ENCODE measurements around the gene PABPN1L. TPM values are rescaled to one million over a fixed set of nuclear protein-coding genes. Genes with fewer than 3 reads are reported as not detected.

PABPN1L gene
- polyA plus RNA-seq, 2 donors: 0.04 to 0.14 TPM

GRCh38 chr16:88819126-88819525, 47.3 kb downstream of the PABPN1L start:
- Histone ChIP-seq H3K4me1 (ENCODE audit: control insufficient read depth in 2 of 2, insufficient read depth in 2 of 2, low read length in 1 of 2) (peaks cover 0 to 8% of the 10 kb centered on the region in 2 donors), H3K36me3 (ENCODE audit: control insufficient read depth in 2 of 2, insufficient read depth in 2 of 2, low read length in 1 of 2) (peaks cover 0 to 18% of the 10 kb centered on the region in 2 donors), H3K4me3 (ENCODE audit: low read depth in 1 of 2, low read length in 2 of 2) (no peak overlapping the region), H3K27ac (ENCODE audit: low read depth in 2 of 2, low read length in 1 of 2) (no peak overlapping the region), H3K27me3 (ENCODE audit: control insufficient read depth in 1 of 2, insufficient read depth in 2 of 2, low read length in 2 of 2) (no peaks in the 10 kb centered on the region), H3K9me3 (ENCODE audit: control insufficient read depth in 2 of 2, insufficient read depth in 1 of 2, low read depth in 1 of 2, low read length in 1 of 2) (no peaks in the 10 kb centered on the region)
- 90% methylated on average over 15 to 16 of the region's 16 CpGs for WGBS, 2 donors

GRCh38 chr16:88818575-88818874, 47.9 kb downstream of the PABPN1L start:
- 78 to 85% methylated on average over 18 of the region's 18 CpGs for WGBS, 2 donors
- Histone ChIP-seq H3K36me3 (ENCODE audit: control insufficient read depth in 2 of 2, insufficient read depth in 2 of 2, low read length in 1 of 2) (peaks cover 0 to 18% of the 10 kb centered on the region in 2 donors), H3K9me3 (ENCODE audit: control insufficient read depth in 2 of 2, insufficient read depth in 1 of 2, low read depth in 1 of 2, low read length in 1 of 2) (no peaks in the 10 kb centered on the region), H3K4me3 (ENCODE audit: low read depth in 1 of 2, low read length in 2 of 2) (no peak overlapping the region), H3K4me1 (ENCODE audit: control insufficient read depth in 2 of 2, insufficient read depth in 2 of 2, low read length in 1 of 2) (peaks cover 0 to 8% of the 10 kb centered on the region in 2 donors), H3K27me3 (ENCODE audit: control insufficient read depth in 1 of 2, insufficient read depth in 2 of 2, low read length in 2 of 2) (no peaks in the 10 kb centered on the region), H3K27ac (ENCODE audit: low read depth in 2 of 2, low read length in 1 of 2) (no peak overlapping the region)

DNA sequence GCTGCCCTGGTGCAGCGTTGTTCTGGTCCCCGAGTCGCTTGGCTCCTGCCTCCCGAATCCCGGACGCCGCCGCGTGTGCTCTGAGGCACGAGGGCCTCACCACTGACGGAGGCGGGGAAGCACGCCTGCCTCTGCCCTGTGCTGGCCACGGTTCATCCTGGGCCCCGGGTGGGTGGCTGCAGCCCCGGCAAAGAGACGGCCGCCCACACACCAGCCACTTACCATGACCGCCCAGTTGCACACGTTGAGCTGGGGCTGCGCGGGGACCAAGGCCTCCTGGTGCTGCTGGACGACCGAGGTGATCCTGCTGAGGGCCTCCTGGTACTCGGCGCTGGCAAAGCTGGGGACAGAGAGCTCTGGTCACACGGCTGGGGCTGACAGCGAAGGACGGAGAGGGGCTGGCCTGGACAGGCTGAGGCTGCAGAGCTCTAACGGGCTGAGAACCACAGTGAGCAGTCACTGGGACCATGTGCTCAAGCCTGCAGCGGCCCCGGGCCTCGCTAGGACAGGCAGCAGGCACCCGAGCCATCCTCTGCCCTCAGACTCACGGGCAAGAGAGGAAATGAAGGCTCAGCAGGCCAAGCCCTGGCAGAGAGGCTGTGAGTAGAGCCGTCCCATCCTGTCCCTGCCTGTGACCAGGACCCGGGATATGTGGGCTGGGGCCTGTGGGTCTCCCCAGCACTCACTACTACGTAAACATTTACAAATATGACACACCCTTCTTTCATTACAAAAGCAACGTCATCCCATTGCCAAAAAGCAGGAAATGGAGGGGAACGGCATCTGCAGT, 48.5 kb downstream of the PABPN1L start:
- Histone ChIP-seq H3K27ac (ENCODE audit: low read depth in 2 of 2, low read length in 1 of 2) (no peak overlapping the region), H3K36me3 (ENCODE audit: control insufficient read depth in 2 of 2, insufficient read depth in 2 of 2, low read length in 1 of 2) (peaks cover 0 to 17% of the 10 kb centered on the region in 2 donors), H3K4me3 (ENCODE audit: low read depth in 1 of 2, low read length in 2 of 2) (no peak overlapping the region), H3K9me3 (ENCODE audit: control insufficient read depth in 2 of 2, insufficient read depth in 1 of 2, low read depth in 1 of 2, low read length in 1 of 2) (no peaks in the 10 kb centered on the region), H3K27me3 (ENCODE audit: control insufficient read depth in 1 of 2, insufficient read depth in 2 of 2, low read length in 2 of 2) (no peaks in the 10 kb centered on the region), H3K4me1 (ENCODE audit: control insufficient read depth in 2 of 2, insufficient read depth in 2 of 2, low read length in 1 of 2) (peaks cover 1 to 8% of the 10 kb centered on the region in 2 donors)
- WGBS, 2 donors: 79 to 86% methylated on average over 39 to 40 of the region's 40 CpGs

DNA sequence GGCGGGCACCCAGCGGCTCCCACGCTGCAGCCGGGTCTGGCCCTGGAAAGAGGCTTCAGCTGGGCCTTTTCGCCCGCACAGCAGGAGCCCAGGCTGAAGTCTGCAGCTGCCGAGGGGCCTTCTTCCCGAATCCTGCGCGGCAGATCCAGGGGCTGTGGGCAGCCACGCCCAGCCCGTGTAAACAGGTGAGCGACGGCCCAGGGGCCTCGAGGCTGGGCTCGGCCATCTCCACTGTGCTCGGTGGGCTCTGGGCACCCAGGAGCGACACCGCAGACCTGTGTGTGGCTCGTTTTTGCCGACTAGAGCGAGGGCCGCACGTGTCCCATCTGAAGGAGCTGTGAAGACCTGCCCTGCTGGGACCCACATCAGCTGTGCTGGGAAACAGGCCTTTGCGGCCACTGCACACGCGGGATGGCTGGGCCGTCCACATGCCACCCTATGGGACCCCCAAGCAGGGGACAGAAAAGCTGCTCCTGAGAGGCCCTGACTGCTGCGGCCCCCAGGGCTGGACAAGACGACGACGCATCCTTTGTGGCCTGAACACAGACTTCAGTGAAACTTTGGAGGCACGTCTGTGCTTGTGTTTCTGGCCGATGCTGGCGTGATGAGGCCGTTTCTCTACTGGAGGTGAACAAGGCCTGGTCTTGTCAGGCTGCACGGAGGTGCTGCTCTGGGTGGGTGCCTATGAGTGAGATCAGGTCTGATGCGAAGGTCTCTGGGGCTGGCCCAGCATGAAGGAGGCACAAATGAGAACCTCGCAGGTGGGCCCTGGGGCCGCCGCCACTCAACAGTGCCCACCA, 49.5 kb downstream of the PABPN1L start:
- H3K4me1 ChIP-seq (ENCODE audit: control insufficient read depth in 2 of 2, insufficient read depth in 2 of 2, low read length in 1 of 2): peaks cover 3 to 8% of the 10 kb centered on the region in 2 donors
- H3K4me3 ChIP-seq (ENCODE audit: low read depth in 1 of 2, low read length in 2 of 2): no peak overlapping the region
- WGBS, 2 donors: 56 to 68% methylated on average over 41 of the region's 41 CpGs
- no peak overlapping the region for H3K27ac ChIP-seq (ENCODE audit: low read depth in 2 of 2, low read length in 1 of 2)
- no peaks in the 10 kb centered on the region for H3K9me3 ChIP-seq (ENCODE audit: control insufficient read depth in 2 of 2, insufficient read depth in 1 of 2, low read depth in 1 of 2, low read length in 1 of 2)
- H3K36me3 ChIP-seq (ENCODE audit: control insufficient read depth in 2 of 2, insufficient read depth in 2 of 2, low read length in 1 of 2): peaks cover 0 to 9% of the 10 kb centered on the region in 2 donors
- no peaks in the 10 kb centered on the region for H3K27me3 ChIP-seq (ENCODE audit: control insufficient read depth in 1 of 2, insufficient read depth in 2 of 2, low read length in 2 of 2)

GRCh38 chr16:88815901-88816589, 50.4 kb downstream of the PABPN1L start:
- 49 to 55% methylated on average over 17 to 19 of the region's 19 CpGs for WGBS, 2 donors
- peaks cover 0 to under 1% of the 10 kb centered on the region in 2 donors for H3K36me3 ChIP-seq (ENCODE audit: control insufficient read depth in 2 of 2, insufficient read depth in 2 of 2, low read length in 1 of 2)
- no peaks in the 10 kb centered on the region for H3K27me3 ChIP-seq (ENCODE audit: control insufficient read depth in 1 of 2, insufficient read depth in 2 of 2, low read length in 2 of 2)
- H3K4me3 ChIP-seq (ENCODE audit: low read depth in 1 of 2, low read length in 2 of 2): no peak overlapping the region
- H3K27ac ChIP-seq (ENCODE audit: low read depth in 2 of 2, low read length in 1 of 2): no peak overlapping the region
- H3K9me3 ChIP-seq (ENCODE audit: control insufficient read depth in 2 of 2, insufficient read depth in 1 of 2, low read depth in 1 of 2, low read length in 1 of 2): no peaks in the 10 kb centered on the region
- H3K4me1 ChIP-seq (ENCODE audit: control insufficient read depth in 2 of 2, insufficient read depth in 2 of 2, low read length in 1 of 2): peaks cover 3 to 8% of the 10 kb centered on the region in 2 donors

- peaks cover 9 to 16% of the 10 kb centered on the region in 2 donors for H3K4me1 ChIP-seq (ENCODE audit: control insufficient read depth in 2 of 2, insufficient read depth in 2 of 2, low read length in 1 of 2)
- H3K27ac ChIP-seq (ENCODE audit: low read depth in 2 of 2, low read length in 1 of 2): no peak overlapping the region
- 83 to 88% methylated on average over 10 of the region's 10 CpGs for WGBS, 2 donors
- peaks cover 0 to under 1% of the 10 kb centered on the region in 2 donors for H3K36me3 ChIP-seq (ENCODE audit: control insufficient read depth in 2 of 2, insufficient read depth in 2 of 2, low read length in 1 of 2)
- no peak overlapping the region for H3K4me3 ChIP-seq (ENCODE audit: low read depth in 1 of 2, low read length in 2 of 2)
- H3K27me3 ChIP-seq (ENCODE audit: control insufficient read depth in 1 of 2, insufficient read depth in 2 of 2, low read length in 2 of 2): no peaks in the 10 kb centered on the region
- H3K9me3 ChIP-seq (ENCODE audit: control insufficient read depth in 2 of 2, insufficient read depth in 1 of 2, low read depth in 1 of 2, low read length in 1 of 2): no peaks in the 10 kb centered on the region
Measured at GRCh38 chr16:88815227-88815626, 51.2 kb downstream of the PABPN1L start.

DNA sequence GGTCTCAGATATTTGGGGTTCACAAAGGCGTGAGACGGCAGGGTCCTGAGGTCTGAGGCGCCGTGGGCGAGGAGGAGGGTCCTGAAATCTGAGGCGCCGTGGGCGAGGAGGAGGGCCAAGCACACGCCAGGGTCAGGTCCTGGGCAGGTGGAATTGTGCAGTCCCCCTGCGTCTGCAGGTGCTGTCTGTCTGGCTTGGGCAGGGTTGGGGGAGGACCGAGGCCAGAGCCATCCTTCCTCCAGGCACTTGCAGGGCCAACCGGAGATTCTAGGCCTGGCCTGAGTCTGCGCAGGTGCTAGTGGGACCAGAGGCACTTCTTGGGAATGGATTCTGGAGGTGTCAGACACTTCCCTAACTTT, 52.3 kb downstream of the PABPN1L start:
- H3K36me3 ChIP-seq (ENCODE audit: control insufficient read depth in 2 of 2, insufficient read depth in 2 of 2, low read length in 1 of 2): peaks cover 0 to 10% of the 10 kb centered on the region in 2 donors
- 79 to 82% methylated on average over 13 of the region's 13 CpGs for WGBS, 2 donors
- H3K4me1 ChIP-seq (ENCODE audit: control insufficient read depth in 2 of 2, insufficient read depth in 2 of 2, low read length in 1 of 2): peaks cover 11 to 23% of the 10 kb centered on the region in 2 donors
- H3K27me3 ChIP-seq (ENCODE audit: control insufficient read depth in 1 of 2, insufficient read depth in 2 of 2, low read length in 2 of 2): no peaks in the 10 kb centered on the region
- H3K27ac ChIP-seq (ENCODE audit: low read depth in 2 of 2, low read length in 1 of 2): no peak overlapping the region
- H3K9me3 ChIP-seq (ENCODE audit: control insufficient read depth in 2 of 2, insufficient read depth in 1 of 2, low read depth in 1 of 2, low read length in 1 of 2): no peaks in the 10 kb centered on the region
- H3K4me3 ChIP-seq (ENCODE audit: low read depth in 1 of 2, low read length in 2 of 2): no peak overlapping the region

Other genes with a start within 250 kb of the PABPN1L start
- under 1 TPM; 0.07 to 0.59 TPM for gene IL17C, start 228.1 kb downstream of the PABPN1L start, polyA plus RNA-seq
- 10 to 100 TPM; 58.5 to 67.8 TPM for gene CYBA, start 215.6 kb downstream of the PABPN1L start, polyA plus RNA-seq
- 100 to 1,000 TPM in 1 of 2 donors, 10 to 100 TPM in 1; 92.5 to 149 TPM for gene MVD, start 203.6 kb downstream of the PABPN1L start, polyA plus RNA-seq
- gene SNAI3, start 180.2 kb downstream of the PABPN1L start, polyA plus RNA-seq: under 1 TPM; 0.24 to 0.28 TPM
- gene RNF166, start 160.3 kb downstream of the PABPN1L start, polyA plus RNA-seq: 10 to 100 TPM in 1 of 2 donors, 1 to 10 TPM in 1; 5.2 to 11.7 TPM
- gene CTU2, start 160.2 kb downstream of the PABPN1L start, polyA plus RNA-seq: 10 to 100 TPM; 10.4 to 11.0 TPM
- gene PIEZO1, start 81.4 kb downstream of the PABPN1L start, polyA plus RNA-seq: 100 to 1,000 TPM; 102 to 172 TPM
- gene CDT1, start 62.9 kb downstream of the PABPN1L start, polyA plus RNA-seq: 1 to 10 TPM; 5.8 to 9.9 TPM
- 100 to 1,000 TPM; 137 to 223 TPM for gene APRT, start 54.7 kb downstream of the PABPN1L start, polyA plus RNA-seq
- 10 to 100 TPM; 10.7 to 20.4 TPM for gene GALNS, start 9.7 kb downstream of the PABPN1L start, polyA plus RNA-seq
- 10 to 100 TPM; 42.8 to 44.1 TPM for gene TRAPPC2L, start 9.5 kb downstream of the PABPN1L start, polyA plus RNA-seq
- 1 to 10 TPM in 1 of 2 donors, under 1 TPM in 1; 0.93 to 1.4 TPM for gene CBFA2T3, start 110.5 kb upstream of the PABPN1L start, polyA plus RNA-seq
- 10 to 100 TPM; 14.1 to 22.3 TPM for gene ACSF3, start 227.2 kb upstream of the PABPN1L start, polyA plus RNA-seq